Lung (tissue), 12 donors: ENCODE data around the gene SFSWAP. TPM values are rescaled to one million over a fixed set of nuclear protein-coding genes. Genes with fewer than 3 reads are reported as not detected.
A peak's percentile ranks its signal among the peaks of the same experiment; 100 is the strongest.

Source experiments
- ATAC-seq: fragments of 200-7000 bp; cut with Tn5 transposase; one replicate; pipeline ENCODE4 v1.9.1; 2020; ENCODE audit warnings: moderate number of reproducible peaks; ENCODE audit not compliant: insufficient read depth, low FRiP score
- DNase-seq, 3 donors: peaks; one replicate each; pipeline ENCODE4 v3.0.0-alpha.2; 2013 to 2017
- H3K27ac ChIP-seq, 2 donors: one replicate each; pipeline ENCODE4 v1.5.1; 2013; ENCODE audit warnings: mild to moderate bottlenecking in 2 of 2, moderate library complexity in 2 of 2, control low read depth in 1 of 2, inconsistent platforms in 1 of 2, low read depth in 1 of 2, low read length in 1 of 2
- H3K27me3 ChIP-seq, 3 donors: one replicate each; pipeline ENCODE4 v1.5.1; 2013; ENCODE audit warnings: low read length in 2 of 3; ENCODE audit not compliant: control insufficient read depth in 3 of 3, insufficient read depth in 3 of 3
- H3K36me3 ChIP-seq, 4 donors: one replicate each; pipeline ENCODE4 v1.5.1; 2013; ENCODE audit warnings: low read length in 4 of 4, mild to moderate bottlenecking in 1 of 4, moderate library complexity in 1 of 4; ENCODE audit not compliant: control insufficient read depth in 4 of 4, insufficient read depth in 4 of 4
- H3K4me1 ChIP-seq, 5 donors: one replicate each; pipeline ENCODE4 v1.5.1; 2013; ENCODE audit warnings: low read length in 5 of 5, mild to moderate bottlenecking in 2 of 5, moderate library complexity in 1 of 5; ENCODE audit not compliant: control insufficient read depth in 5 of 5, insufficient read depth in 5 of 5
- H3K4me3 ChIP-seq: one replicate; pipeline ENCODE4 v1.5.1; 2013; ENCODE audit warnings: mild to moderate bottlenecking, control low read depth, moderate library complexity
- H3K9ac ChIP-seq, 2 donors: one replicate each; pipeline ENCODE4 v1.5.1; 2013; ENCODE audit warnings: low read length in 2 of 2, control low read depth in 1 of 2; ENCODE audit not compliant: insufficient read depth in 1 of 2
- H3K9me3 ChIP-seq, 4 donors: one replicate each; pipeline ENCODE4 v1.5.1; 2013; ENCODE audit warnings: low read length in 3 of 4, mild to moderate bottlenecking in 1 of 4, moderate library complexity in 1 of 4; ENCODE audit not compliant: control insufficient read depth in 4 of 4, insufficient read depth in 3 of 4
- WGBS, 2 donors: extraction: QIAGEN DNeasy Blood & Tissue Kit; methylation state at CpG; one replicate each; pipeline ENCODE4 v1.1.7; 2013; 5-methylcytosine and 5-hydroxymethylcytosine counted together
- polyA plus RNA-seq, 2 donors: library from polyadenylated mRNA; stranded (reverse); fragments of 200-250 nt; gene quantifications; one replicate each; pipeline ENCODE4 v1.2.1, GENCODE V29; 2013
- total RNA-seq, 2 donors: library from RNA; depleted of rRNA in 1 of 2; stranded (reverse); fragments of >200 nt in 1 of 2; gene quantifications; one replicate each; pipeline ENCODE4 v1.2.1, GENCODE V29; 2014 to 2021
- TF ChIP-seq, protein P1 (sequence below): IDR thresholded peaks from 2 replicates; pipeline ENCODE4 v1.5.1; 2012; ENCODE audit warnings: mild to moderate bottlenecking; ENCODE audit errors: control extremely low read depth, extremely low read depth
- donor health status: control.
- donor health status: control.
- donor health status: Bipolar disorder and iron deficiency.
- donor health status: healthy.
- donor health status: DM: yes; HTN: yes; CAD: no.

SFSWAP gene
- total and polyA plus RNA-seq, 4 donors: 23.3 to 49.9 (median 40.0) TPM

DNA sequence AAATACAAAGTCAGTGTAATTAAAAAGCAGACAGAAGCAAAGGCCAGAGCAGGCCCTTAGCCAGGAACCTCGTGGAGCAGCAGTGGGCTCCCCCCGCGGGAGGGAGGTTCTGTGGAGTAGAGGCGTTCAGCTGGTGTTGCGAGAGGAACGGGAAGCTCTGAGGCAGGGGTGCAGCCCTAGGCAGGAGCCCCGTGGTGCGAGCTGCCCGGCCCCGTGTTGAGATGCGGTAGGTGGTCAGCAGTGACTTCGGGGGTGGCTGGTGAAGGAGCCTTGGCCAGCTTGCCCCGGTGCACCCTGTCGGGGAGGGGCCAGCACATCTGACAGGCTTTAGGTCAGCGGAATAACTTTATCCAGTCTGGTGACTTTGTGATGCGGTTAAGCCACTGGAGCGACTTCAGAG, 46.2 kb downstream of the SFSWAP start:
- TF ChIP-seq, protein P1, sequence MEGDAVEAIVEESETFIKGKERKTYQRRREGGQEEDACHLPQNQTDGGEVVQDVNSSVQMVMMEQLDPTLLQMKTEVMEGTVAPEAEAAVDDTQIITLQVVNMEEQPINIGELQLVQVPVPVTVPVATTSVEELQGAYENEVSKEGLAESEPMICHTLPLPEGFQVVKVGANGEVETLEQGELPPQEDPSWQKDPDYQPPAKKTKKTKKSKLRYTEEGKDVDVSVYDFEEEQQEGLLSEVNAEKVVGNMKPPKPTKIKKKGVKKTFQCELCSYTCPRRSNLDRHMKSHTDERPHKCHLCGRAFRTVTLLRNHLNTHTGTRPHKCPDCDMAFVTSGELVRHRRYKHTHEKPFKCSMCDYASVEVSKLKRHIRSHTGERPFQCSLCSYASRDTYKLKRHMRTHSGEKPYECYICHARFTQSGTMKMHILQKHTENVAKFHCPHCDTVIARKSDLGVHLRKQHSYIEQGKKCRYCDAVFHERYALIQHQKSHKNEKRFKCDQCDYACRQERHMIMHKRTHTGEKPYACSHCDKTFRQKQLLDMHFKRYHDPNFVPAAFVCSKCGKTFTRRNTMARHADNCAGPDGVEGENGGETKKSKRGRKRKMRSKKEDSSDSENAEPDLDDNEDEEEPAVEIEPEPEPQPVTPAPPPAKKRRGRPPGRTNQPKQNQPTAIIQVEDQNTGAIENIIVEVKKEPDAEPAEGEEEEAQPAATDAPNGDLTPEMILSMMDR: no peak
- Histone ChIP-seq H3K27me3 (no peaks in the 10 kb centered on the region), H3K4me3 (no peak overlapping the region), H3K27ac (no peak overlapping the region), H3K4me1 (no peaks in the 10 kb centered on the region), H3K9me3 (peaks cover 0 to 2% (median 0%) of the 10 kb centered on the region in 4 donors), H3K9ac (no peak overlapping the region), H3K36me3 (peaks cover 27 to 53% (median 51%) of the 10 kb centered on the region in 4 donors)
- DNase-seq (no peak), ATAC-seq (no peak)
- 92 to 94% methylated on average over 17 of the region's 17 CpGs for WGBS, 2 donors

DNA sequence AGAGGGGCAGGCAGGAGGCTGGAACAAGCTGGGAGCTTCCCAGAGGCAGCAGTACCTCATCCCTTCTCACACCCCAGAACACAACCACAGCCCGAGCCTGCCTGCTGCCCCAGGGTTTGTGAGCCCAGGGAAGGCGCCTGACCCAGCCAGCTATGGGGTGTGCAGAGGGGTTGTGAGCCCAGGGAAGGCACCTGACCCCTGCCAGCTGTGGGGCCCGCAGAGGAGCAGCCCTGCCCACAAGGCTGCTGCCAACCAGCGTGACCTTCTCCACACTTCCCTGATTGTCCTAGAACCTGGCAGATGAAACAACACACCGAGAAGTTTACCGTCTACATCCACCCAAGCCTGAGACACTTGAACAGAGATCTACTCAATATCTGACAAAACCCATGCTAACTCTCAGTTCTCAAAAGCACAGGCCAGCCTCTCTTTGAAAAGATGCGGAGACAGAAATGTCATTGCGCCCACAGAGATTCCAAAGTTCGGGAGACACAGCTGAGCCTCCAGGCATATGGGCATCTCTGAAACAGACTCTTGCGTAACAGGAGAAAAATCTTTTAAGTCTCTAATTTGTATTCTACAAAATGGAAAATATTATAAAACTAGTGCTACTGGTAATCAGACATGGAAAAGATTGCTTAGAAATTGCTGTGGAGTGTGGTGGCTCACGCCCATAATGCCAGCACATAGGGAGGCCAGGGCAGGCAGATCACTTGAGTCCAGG, 47.3 kb downstream of the SFSWAP start:
- WGBS, 2 donors: 91 to 94% methylated on average over 11 of the region's 11 CpGs
- H3K9me3 ChIP-seq: no peaks in the 10 kb centered on the region
- H3K36me3 ChIP-seq: peaks cover 29 to 50% (median 46%) of the 10 kb centered on the region in 4 donors

DNA sequence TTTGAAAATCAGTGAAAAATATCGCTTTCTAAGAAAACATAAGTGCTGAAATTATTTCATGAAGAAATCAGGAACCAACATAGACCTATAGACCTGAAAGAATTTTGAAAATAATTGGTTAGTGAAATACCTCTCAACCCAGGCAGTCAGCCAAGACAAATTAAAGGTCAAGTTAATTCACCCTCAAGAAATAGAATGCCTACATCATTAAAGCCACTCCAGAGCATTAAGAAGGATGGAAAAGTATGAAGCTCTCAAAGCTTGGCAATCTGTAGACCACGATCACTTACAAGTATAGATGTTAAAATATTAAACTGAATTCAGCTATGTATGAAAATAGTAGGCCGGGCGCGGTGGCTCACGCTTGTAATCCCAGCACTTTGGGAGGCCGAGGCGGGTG, 48.3 kb downstream of the SFSWAP start:
- Histone ChIP-seq H3K9ac (no peak overlapping the region), H3K36me3 (peaks cover 25 to 45% (median 38%) of the 10 kb centered on the region in 4 donors), H3K4me3 (no peak overlapping the region), H3K27ac (no peak overlapping the region), H3K4me1 (no peaks in the 10 kb centered on the region), H3K9me3 (no peaks in the 10 kb centered on the region), H3K27me3 (no peaks in the 10 kb centered on the region)
- TF ChIP-seq, protein P1: no peak
- ATAC-seq (no peak), DNase-seq (peak in 2 of 3 donors; percentile 40 to 61)
- WGBS, 2 donors: 63 to 88% methylated on average over 8 of the region's 8 CpGs

More for the DNA sequence above, 47.3 kb downstream of the SFSWAP start:
- H3K4me1 ChIP-seq: no peaks in the 10 kb centered on the region
- ATAC-seq (no peak), DNase-seq (no peak)
- no peaks in the 10 kb centered on the region for H3K27me3 ChIP-seq
- H3K9ac ChIP-seq: no peak overlapping the region
- TF ChIP-seq, protein P1: no peak
- no peak overlapping the region for H3K4me3 ChIP-seq
- no peak overlapping the region for H3K27ac ChIP-seq
